GM10266 (cell line): ENCODE results near the gene ANKRD28.

Experiments used
- DNase-seq: peaks from one replicate; pipeline ENCODE4 v3.0.0; 2012; ENCODE audit errors: extremely low spot score
- CTCF ChIP-seq: IDR thresholded peaks from 2 replicates; pipeline ENCODE4 v1.5.1; 2012; ENCODE audit warnings: mild to moderate bottlenecking, low read depth; ENCODE audit not compliant: control insufficient read depth, insufficient read depth; ENCODE audit errors: missing control alignments

Gene ANKRD28

GRCh38 chr3:15722877-15723623 lies 74.7 kb downstream of the ANKRD28 start:
- no peak for TF ChIP-seq CTCF
- DNase-seq = no peak

- no peak for TF ChIP-seq CTCF
- no peak for DNase-seq
Observed at GRCh38 chr3:15716178-15716577, 81.6 kb downstream of the ANKRD28 start.

GRCh38 chr3:15714448-15714847 lies 83.3 kb downstream of the ANKRD28 start:
- no peak for DNase-seq
- TF ChIP-seq CTCF = no peak

- TF ChIP-seq CTCF = no peak
- DNase-seq = no peak
Observed at GRCh38 chr3:15713364-15713763, 84.4 kb downstream of the ANKRD28 start.

GRCh38 chr3:15711281-15711680 lies 86.5 kb downstream of the ANKRD28 start:
- DNase-seq = no peak
- no peak for TF ChIP-seq CTCF

- TF ChIP-seq CTCF = no peak
- DNase-seq = no peak
Observed at GRCh38 chr3:15708882-15709677, 88.7 kb downstream of the ANKRD28 start.

GRCh38 chr3:15707779-15708178 lies 90.0 kb downstream of the ANKRD28 start:
- DNase-seq = no peak
- no peak for TF ChIP-seq CTCF
